CD4-positive, alpha-beta T cell (primary cell): Measurements from ENCODE around the gene HAS3. TPM values are rescaled to one million over a fixed set of nuclear protein-coding genes. Genes with fewer than 3 reads are reported as not detected.
"Not testable (repeated sequence)": the region's sequence is repeated elsewhere in the genome, so short reads cannot be mapped to it uniquely, and the experiment has no call there.

ENCODE experiments used
- ATAC-seq: fragments of 200-7000 bp; cut with Tn5 transposase; one replicate; pipeline ENCODE4 v1.10.0; 2022; ENCODE audit warnings: mild to moderate bottlenecking; ENCODE audit not compliant: poor library complexity
- CTCF ChIA-PET: fragments of 350-600 bp; sonication (Branson Sonifier 250); formaldehyde crosslinking; loops from one replicate; lab custom pipeline; 2021; ENCODE audit warnings: antibody characterized with exemption, inconsistent platforms; lab: Charles Lee
- POLR2A ChIA-PET: fragments of 350-600 bp; sonication (Branson Sonifier 250); formaldehyde crosslinking; loops from one replicate; lab custom pipeline; 2021; ENCODE audit warnings: antibody characterized with exemption, inconsistent platforms; lab: Charles Lee
- DNase-seq, 14 experiments: peaks; one replicate each; pipeline ENCODE4 v3.0.0-alpha.2; 2013 to 2020; ENCODE audit warnings: mixed read lengths in 2 of 14
- H3K27ac ChIP-seq, 2 donors: one replicate each; pipeline versions ENCODE4 v1.5.1 to v1.7.0; 2013; ENCODE audit warnings: low read length in 2 of 2, low read depth in 1 of 2, mild to moderate bottlenecking in 1 of 2
- H3K27me3 ChIP-seq, 2 experiments: 1 replicate in 1 of 2; 2 replicates in 1 of 2; pipeline versions ENCODE4 v1.6.1 to v1.7.0; 2013; ENCODE audit warnings: low read length in 2 of 2, control low read depth in 1 of 2, mild to moderate bottlenecking in 1 of 2, moderate library complexity in 1 of 2; ENCODE audit not compliant: insufficient read depth in 2 of 2, control insufficient read depth in 1 of 2
- H3K36me3 ChIP-seq: one replicate; pipeline ENCODE4 v1.6.1; 2013; ENCODE audit warnings: low read length, control low read depth; ENCODE audit not compliant: insufficient read depth
- H3K4me1 ChIP-seq: one replicate; pipeline ENCODE4 v1.6.1; 2013; ENCODE audit warnings: low read length, control low read depth; ENCODE audit not compliant: insufficient read depth
- H3K4me3 ChIP-seq: one replicate; pipeline ENCODE4 v1.5.1; 2013; ENCODE audit warnings: mild to moderate bottlenecking, low read length, moderate library complexity
- H3K9me3 ChIP-seq, 2 experiments: 1 replicate in 1 of 2; 2 replicates in 1 of 2; pipeline versions ENCODE4 v1.6.1 to v1.7.0; 2013; ENCODE audit warnings: low read length in 2 of 2, mild to moderate bottlenecking in 2 of 2, control low read depth in 1 of 2, moderate library complexity in 1 of 2; ENCODE audit not compliant: control insufficient read depth in 1 of 2, insufficient read depth in 1 of 2
- H3K27ac Mint-ChIP-seq: one replicate; pipeline ENCODE4 v1.8.0; 2020; ENCODE audit warnings: mixed read lengths
- H3K27me3 Mint-ChIP-seq: one replicate; pipeline ENCODE4 v1.8.0; 2021; ENCODE audit warnings: mixed read lengths
- H3K36me3 Mint-ChIP-seq: one replicate; pipeline ENCODE4 v1.8.0; 2021; ENCODE audit warnings: low read depth, mixed read lengths
- H3K4me1 Mint-ChIP-seq: one replicate; pipeline ENCODE4 v1.8.0; 2021; ENCODE audit warnings: low read depth, mixed read lengths
- H3K4me3 Mint-ChIP-seq: one replicate; pipeline ENCODE4 v1.8.0; 2020; ENCODE audit warnings: mild to moderate bottlenecking, mixed read lengths
- H3K9me3 Mint-ChIP-seq: one replicate; pipeline ENCODE4 v1.8.0; 2020; ENCODE audit warnings: mixed read lengths
- intact Hi-C, 2 experiments: fragments of 100-400 bp; cut with DNase I in 1 of 2; cut with micrococcal nuclease in 1 of 2; formaldehyde crosslinking; loops; one replicate each; pipeline versions ENCODE4 v1.15.1 to v1.9.0; 2023 to 2025; cut with DNase I, micrococcal nuclease
- total RNA-seq, 174 experiments: library from RNA in 2 of 174; stranded (reverse) in 2 of 174; gene quantifications; one replicate each; pipeline ENCODE4 v1.2.3 and lab custom pipeline; 2021 to 2026
- TF ChIP-seq, protein P1 (sequence below): fragments of 200-600 bp; IDR thresholded peaks from one replicate; pipeline ENCODE4 v1.8.0; 2022; ENCODE audit warnings: antibody characterized with exemption, mild to moderate bottlenecking

The HAS3 gene
- total RNA-seq, 2 experiments from 2014 or later: 3.2 to 3.4 TPM

GRCh38 chr16:69133373-69133954 lies 28.0 kb downstream of the HAS3 start:
- ATAC-seq: no peak

DNA sequence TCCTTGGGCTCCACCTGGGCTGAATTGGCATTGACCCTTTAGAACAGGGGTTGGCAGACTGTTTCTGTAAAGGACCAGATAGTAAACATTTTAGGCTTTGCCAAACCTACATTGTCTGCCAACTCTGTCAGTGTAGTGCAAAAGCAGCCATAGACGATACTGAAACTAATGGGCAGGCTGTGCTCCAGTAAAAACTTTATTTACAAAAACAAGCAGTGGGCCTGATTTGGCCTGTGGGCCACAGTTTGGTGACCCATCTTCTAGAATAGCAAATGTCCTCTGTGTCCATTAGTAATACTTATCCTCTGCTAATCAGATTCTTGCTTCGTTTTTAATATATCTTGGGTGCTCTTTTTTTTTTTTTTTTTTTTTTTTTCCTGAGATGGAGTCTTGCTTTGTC lies 33.2 kb downstream of the HAS3 start:
- Mint-ChIP-seq H3K36me3 (peaks cover 81% of the 10 kb centered on the region), H3K9me3 (no peaks in the 10 kb centered on the region), H3K27me3 (no peaks in the 10 kb centered on the region), H3K27ac (no peak overlapping the region), H3K4me1 (peaks cover 14% of the 10 kb centered on the region), H3K4me3 (no peak overlapping the region)
- no peaks in the 10 kb centered on the region for H3K9me3 ChIP-seq
- TF ChIP-seq, protein P1, sequence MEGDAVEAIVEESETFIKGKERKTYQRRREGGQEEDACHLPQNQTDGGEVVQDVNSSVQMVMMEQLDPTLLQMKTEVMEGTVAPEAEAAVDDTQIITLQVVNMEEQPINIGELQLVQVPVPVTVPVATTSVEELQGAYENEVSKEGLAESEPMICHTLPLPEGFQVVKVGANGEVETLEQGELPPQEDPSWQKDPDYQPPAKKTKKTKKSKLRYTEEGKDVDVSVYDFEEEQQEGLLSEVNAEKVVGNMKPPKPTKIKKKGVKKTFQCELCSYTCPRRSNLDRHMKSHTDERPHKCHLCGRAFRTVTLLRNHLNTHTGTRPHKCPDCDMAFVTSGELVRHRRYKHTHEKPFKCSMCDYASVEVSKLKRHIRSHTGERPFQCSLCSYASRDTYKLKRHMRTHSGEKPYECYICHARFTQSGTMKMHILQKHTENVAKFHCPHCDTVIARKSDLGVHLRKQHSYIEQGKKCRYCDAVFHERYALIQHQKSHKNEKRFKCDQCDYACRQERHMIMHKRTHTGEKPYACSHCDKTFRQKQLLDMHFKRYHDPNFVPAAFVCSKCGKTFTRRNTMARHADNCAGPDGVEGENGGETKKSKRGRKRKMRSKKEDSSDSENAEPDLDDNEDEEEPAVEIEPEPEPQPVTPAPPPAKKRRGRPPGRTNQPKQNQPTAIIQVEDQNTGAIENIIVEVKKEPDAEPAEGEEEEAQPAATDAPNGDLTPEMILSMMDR: no peak
- peaks cover 3% of the 10 kb centered on the region for H3K4me1 ChIP-seq
- H3K27me3 ChIP-seq: no peaks in the 10 kb centered on the region
- POLR2A ChIA-PET: no interaction called here
- H3K27ac ChIP-seq: no peak overlapping the region
- ATAC-seq (no peak), DNase-seq (no peak)
- CTCF ChIA-PET: no interaction called here
- intact Hi-C loops: no loop called here
- H3K4me3 ChIP-seq: no peak overlapping the region
- peaks cover 59% of the 10 kb centered on the region for H3K36me3 ChIP-seq

More at GRCh38 chr16:69133373-69133954, 28.0 kb downstream of the HAS3 start:
- no peaks in the 10 kb centered on the region for H3K9me3 ChIP-seq
- intact Hi-C loops: loop anchor here in 1 of 2 experiments (2.0 kb wide), 2 partner anchors 205 to 291 kb away; partner anchors contain the start of genes COG8, NIP7 and TANGO6
- no peak overlapping the region for H3K27ac ChIP-seq
- H3K9me3 Mint-ChIP-seq: no peaks in the 10 kb centered on the region
- peaks cover 17% of the 10 kb centered on the region for H3K36me3 ChIP-seq
- H3K27ac Mint-ChIP-seq: peak overlapping the region; percentile 95
- peak overlapping the region; percentile 96 for H3K4me3 ChIP-seq
- no peak for DNase-seq
- peaks cover 17% of the 10 kb centered on the region for H3K4me1 ChIP-seq
- TF ChIP-seq, protein P1: no peak
- peak overlapping the region; percentile 96 for H3K4me3 Mint-ChIP-seq
- POLR2A ChIA-PET: interaction anchor here (0.6 to 1.5 kb wide), 13 partner anchors 10 to 677 kb away, joined by 3 to 14 read pairs (median 3); partner anchors contain the start of genes SNTB2, TANGO6 and TERF2
- CTCF ChIA-PET: interaction anchor here (1.2 to 1.6 kb wide), 2 partner anchors 10 to 11 kb away, joined by 3 to 4 read pairs; no protein-coding TSS in a partner anchor
- no peaks in the 10 kb centered on the region for H3K27me3 ChIP-seq
- peaks cover 52% of the 10 kb centered on the region for H3K4me1 Mint-ChIP-seq
- H3K36me3 Mint-ChIP-seq: peaks cover 55% of the 10 kb centered on the region
- H3K27me3 Mint-ChIP-seq: no peaks in the 10 kb centered on the region

- ATAC-seq, DNase-seq, intact Hi-C loops, H3K4me3 ChIP-seq, H3K9me3 Mint-ChIP-seq, H3K27me3 Mint-ChIP-seq, H3K4me3 Mint-ChIP-seq, H3K27ac ChIP-seq, H3K4me1 Mint-ChIP-seq, H3K27me3 ChIP-seq, H3K4me1 ChIP-seq, POLR2A ChIA-PET, H3K9me3 ChIP-seq: not testable (repeated sequence)
- peak overlapping the region; percentile 12 for H3K27ac Mint-ChIP-seq
- CTCF ChIA-PET: interaction anchor here (1.4 kb wide), 1 partner anchor 11 kb away, joined by 3 read pairs; no protein-coding TSS in a partner anchor
- H3K36me3 ChIP-seq: peaks cover 60% of the 10 kb centered on the region
- peaks cover 78% of the 10 kb centered on the region for H3K36me3 Mint-ChIP-seq
These were observed 34.0 kb downstream of the HAS3 start for GRCh38 chr16:69139464-69139863.
